GM19238 (cell line): ENCODE measurements around the gene HPCA.
"Not testable (repeated sequence)": the region's sequence is repeated elsewhere in the genome, so short reads cannot be mapped to it uniquely, and the experiment has no call there.

ENCODE experiments used
- DNase-seq: peaks from one replicate; pipeline ENCODE4 v3.0.0; 2011; ENCODE audit warnings: low spot score; ENCODE audit not compliant: insufficient read length

HPCA gene

GRCh38 chr1:32902535-32902920 lies 16.2 kb downstream of the HPCA start:
- DNase-seq: no peak

GRCh38 chr1:32903991-32904785 lies 17.9 kb downstream of the HPCA start:
- no peak for DNase-seq

- no peak for DNase-seq
These were observed 18.5 kb downstream of the HPCA start for GRCh38 chr1:32904797-32905196.

GRCh38 chr1:32905588-32905987 lies 19.3 kb downstream of the HPCA start:
- not testable (repeated sequence) for DNase-seq

- DNase-seq: no peak
These were observed 20.4 kb downstream of the HPCA start for GRCh38 chr1:32906654-32907053.

- no peak for DNase-seq
These were observed 21.1 kb downstream of the HPCA start for GRCh38 chr1:32907435-32907834.

- no peak for DNase-seq
These were observed 24.0 kb downstream of the HPCA start for GRCh38 chr1:32910319-32910718.

GRCh38 chr1:32915766-32916706 lies 29.7 kb downstream of the HPCA start:
- DNase-seq: no peak

GRCh38 chr1:32917521-32917920 lies 31.2 kb downstream of the HPCA start:
- no peak for DNase-seq

GRCh38 chr1:32918179-32918578 lies 31.9 kb downstream of the HPCA start:
- no peak for DNase-seq

GRCh38 chr1:32919811-32920733 lies 33.8 kb downstream of the HPCA start:
- DNase-seq: no peak

GRCh38 chr1:32920833-32921232 lies 34.5 kb downstream of the HPCA start:
- no peak for DNase-seq

- no peak for DNase-seq
These were observed 38.6 kb downstream of the HPCA start for GRCh38 chr1:32924881-32925344.

- DNase-seq: no peak
These were observed 39.3 kb downstream of the HPCA start for GRCh38 chr1:32925403-32926162.

GRCh38 chr1:32926562-32926961 lies 40.3 kb downstream of the HPCA start:
- no peak for DNase-seq

- DNase-seq: no peak
These were observed 41.1 kb downstream of the HPCA start for GRCh38 chr1:32927441-32927840.

- no peak for DNase-seq
These were observed 42.0 kb downstream of the HPCA start for GRCh38 chr1:32928285-32928684.

GRCh38 chr1:32928715-32929114 lies 42.4 kb downstream of the HPCA start:
- no peak for DNase-seq

GRCh38 chr1:32929366-32929765 lies 43.1 kb downstream of the HPCA start:
- DNase-seq: no peak

- DNase-seq: no peak
These were observed 45.5 kb downstream of the HPCA start for GRCh38 chr1:32931760-32932159.
